ENCODE results near the gene MTHFSD.
"Not testable (repeated sequence)": the region's sequence is repeated elsewhere in the genome, so short reads cannot be mapped to it uniquely, and the experiment has no call there.

Gene MTHFSD

DNA sequence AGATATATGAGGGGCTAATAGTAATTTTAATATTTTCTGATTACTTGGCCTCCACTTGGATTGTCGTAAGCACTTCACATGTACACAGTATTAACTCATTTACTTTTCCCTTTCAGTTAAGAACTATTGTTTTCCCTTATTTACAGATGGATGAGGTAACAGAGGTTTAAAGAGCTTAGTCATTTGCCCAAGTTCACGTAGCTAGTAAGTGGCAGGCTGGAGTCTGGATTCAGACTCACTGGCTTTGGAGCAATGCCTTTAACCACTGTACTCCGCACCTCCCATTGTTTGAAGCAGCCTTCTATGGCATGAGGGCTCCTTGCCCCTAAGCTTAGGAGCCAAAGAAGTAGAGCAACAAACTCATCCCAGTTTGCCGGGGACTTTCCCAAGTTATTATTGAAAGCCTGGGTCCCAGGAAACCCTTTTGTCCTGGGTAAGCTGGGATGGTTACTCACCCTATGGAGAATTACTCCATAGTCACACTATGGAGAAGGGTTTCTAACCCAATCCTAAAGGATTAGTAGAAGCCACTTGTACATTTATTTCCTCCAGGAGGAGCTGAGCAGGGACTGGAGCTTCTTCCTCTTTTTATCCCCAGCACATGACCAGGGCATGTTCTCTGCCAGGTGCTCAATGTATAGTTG is 35.6 kb upstream of the MTHFSD start:
- Histone ChIP-seq H3K27ac (peak overlapping the region; percentile 21 to 86), H3K4me3 (no peak overlapping the region)
- DNase-seq (ENCODE audit: low spot score), result no peak
- TF ChIP-seq CTCF (IDR thresholded peaks at IDR 0.05), result no peak

- peak overlapping the region; percentile 86 to 98 for H3K27ac ChIP-seq
- H3K4me3 ChIP-seq; DNase-seq (ENCODE audit: low spot score): not testable (repeated sequence)
Observed at GRCh38 chr16:86587955-86588354, 32.9 kb upstream of the MTHFSD start.

DNA sequence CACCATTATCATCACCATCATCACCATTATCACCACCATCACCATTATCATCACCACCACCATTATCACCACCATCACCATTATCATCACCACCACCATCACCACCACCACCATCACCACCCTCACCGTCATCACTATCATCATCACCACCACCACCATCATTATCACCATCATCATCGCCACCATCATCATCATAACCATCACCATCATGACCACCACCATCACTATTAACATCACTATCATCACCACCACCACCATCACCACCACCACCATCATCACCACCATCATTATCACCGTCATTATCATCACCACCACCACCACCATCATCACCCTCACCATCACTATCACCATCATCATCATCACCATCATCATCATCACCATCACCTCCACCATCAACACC is 32.5 kb upstream of the MTHFSD start:
- no peak for TF ChIP-seq CTCF (IDR thresholded peaks at IDR 0.05)
- no peak for DNase-seq (ENCODE audit: low spot score)
- no peak overlapping the region for H3K4me3 ChIP-seq
- peak overlapping the region; percentile 86 to 98 for H3K27ac ChIP-seq

GRCh38 chr16:86585821-86586611 is 31.0 kb upstream of the MTHFSD start:
- no peak for TF ChIP-seq CTCF (IDR thresholded peaks at IDR 0.05)
- peak overlapping the region; percentile 86 to 98 for H3K27ac ChIP-seq
- DNase-seq (ENCODE audit: low spot score), result no peak
- peak overlapping the region; percentile 33 for H3K4me3 ChIP-seq

DNA sequence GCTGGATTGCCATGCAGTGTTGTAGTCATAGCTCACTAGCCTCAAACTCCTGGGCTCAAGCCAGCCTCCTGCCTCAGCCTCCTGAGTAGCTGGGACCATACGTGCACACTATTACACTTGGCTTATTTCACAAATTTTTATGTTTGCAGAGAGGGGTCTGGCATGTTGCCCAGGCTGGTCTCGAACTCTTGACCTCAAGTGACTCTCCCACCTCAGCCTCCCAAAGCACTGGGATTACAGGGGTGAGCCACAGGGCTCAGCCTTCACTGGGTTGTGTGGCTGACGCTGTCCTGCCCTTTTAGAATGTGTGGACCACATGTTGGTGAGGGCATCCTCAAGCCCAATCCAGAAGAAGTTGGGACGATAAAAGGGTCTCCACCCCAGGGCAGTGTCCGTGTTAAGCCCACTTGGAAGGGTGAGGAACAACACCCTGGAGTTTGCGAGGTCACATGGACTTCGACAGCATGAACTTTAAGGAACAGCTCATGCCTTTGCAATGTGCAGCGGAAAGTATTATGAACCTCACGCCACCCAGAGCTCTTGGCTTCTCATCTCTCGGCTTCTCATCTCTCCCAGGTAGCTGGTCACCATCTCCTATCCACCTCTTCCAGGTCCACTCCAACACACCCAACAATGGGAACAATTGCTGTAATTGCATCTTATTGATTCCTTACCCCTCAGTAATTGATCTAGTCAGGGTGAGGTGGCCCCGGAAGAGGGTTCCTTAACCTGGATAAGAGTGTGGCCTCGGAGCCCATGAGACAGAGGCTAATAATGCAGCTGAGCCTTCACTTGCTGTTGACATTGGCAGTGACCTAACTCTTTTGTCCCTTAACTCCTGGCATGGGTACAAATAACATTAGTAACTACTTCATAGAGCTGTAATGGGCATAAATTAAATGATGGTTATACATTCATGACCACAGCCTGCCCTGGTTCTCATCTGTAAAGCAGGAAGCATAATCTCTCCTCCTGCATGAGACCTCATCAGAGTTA is 30.0 kb upstream of the MTHFSD start:
- peak overlapping the region; percentile 23 for H3K4me3 ChIP-seq
- no peak for DNase-seq (ENCODE audit: low spot score)
- TF ChIP-seq CTCF (IDR thresholded peaks at IDR 0.05), result no peak
- H3K27ac ChIP-seq, result peak overlapping the region; percentile 86 to 98

DNA sequence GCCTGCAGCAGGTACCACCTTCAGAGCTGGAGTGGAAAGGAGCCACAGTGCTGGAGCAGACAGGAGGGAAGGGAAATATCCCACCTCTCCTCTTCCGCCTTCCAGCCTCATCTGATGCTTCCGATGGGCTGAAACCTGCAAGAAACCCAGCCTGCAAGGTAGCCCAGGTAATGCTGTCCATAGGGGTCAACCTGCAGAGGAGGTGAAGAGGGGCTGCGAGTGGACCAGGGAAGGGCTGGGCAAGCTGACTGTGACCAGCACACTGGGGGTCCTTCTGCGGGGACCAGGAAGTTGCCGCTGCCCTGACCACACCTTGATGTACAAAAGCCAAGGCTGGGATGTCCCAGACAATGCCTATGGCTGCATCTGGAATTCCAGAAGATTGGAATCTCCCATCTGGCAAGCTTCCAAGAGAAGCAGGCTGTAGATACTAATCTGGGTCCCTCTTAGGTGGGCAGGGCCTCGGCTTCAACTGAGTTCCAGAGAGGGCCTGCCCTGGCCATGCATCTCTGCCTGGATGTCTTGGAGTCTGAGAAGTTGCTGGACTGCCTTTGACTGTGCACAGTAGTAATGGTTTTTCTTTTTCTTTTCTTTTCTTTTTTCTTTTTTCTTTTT is 29.1 kb upstream of the MTHFSD start:
- Histone ChIP-seq H3K27ac (peak overlapping the region; percentile 86 to 98), H3K4me3 (no peak overlapping the region)
- no peak for TF ChIP-seq CTCF (IDR thresholded peaks at IDR 0.05)
- no peak for DNase-seq (ENCODE audit: low spot score)

- DNase-seq (ENCODE audit: low spot score), result peak; percentile 72
- Histone ChIP-seq H3K4me3 (peak overlapping the region; percentile 82), H3K27ac (peak overlapping the region; percentile 98)
- TF ChIP-seq CTCF (IDR thresholded peaks at IDR 0.05), result no peak
Observed at GRCh38 chr16:86581458-86581857, 26.4 kb upstream of the MTHFSD start.

Measured in coronary artery (tissue), 2 donors.